Fibroblast of skin of scalp (primary cell): Measurements from ENCODE around the gene KRT35.
"Not testable (repeated sequence)": the region's sequence is repeated elsewhere in the genome, so short reads cannot be mapped to it uniquely, and the experiment has no call there.

Experiments
- DNase-seq: peaks from one replicate; pipeline ENCODE4 v3.0.0-alpha.2; 2013

The KRT35 gene

GRCh38 chr17:41452281-41452680 is 28.7 kb downstream of the KRT35 start:
- no peak for DNase-seq

DNA sequence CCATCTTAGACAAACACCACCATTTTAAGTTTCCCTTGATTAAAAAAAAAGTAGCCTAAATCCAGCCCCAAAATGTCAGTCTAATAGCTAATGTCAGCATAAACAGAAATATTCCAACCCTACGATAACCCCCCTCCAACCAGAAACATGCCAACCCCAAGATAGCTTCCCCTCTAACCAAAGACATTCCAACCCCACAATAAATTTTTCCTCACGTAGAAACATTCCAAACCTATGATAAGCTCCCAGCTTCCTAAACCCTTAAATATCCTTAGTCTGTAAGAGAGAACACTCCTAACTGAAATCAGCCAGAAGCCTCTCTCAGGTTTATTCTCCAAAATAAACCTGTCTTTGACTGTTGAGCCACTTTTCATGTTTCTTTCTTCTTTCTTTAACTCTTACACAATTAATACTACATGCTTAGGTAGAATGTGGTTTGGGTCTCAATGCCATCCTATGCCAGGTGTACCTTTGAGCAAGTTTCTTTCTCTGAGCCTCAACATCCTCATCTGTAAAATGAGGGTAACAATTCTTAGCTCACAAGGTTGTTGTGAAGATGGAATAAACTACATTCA is 29.7 kb downstream of the KRT35 start:
- peak; percentile 60 for DNase-seq

DNA sequence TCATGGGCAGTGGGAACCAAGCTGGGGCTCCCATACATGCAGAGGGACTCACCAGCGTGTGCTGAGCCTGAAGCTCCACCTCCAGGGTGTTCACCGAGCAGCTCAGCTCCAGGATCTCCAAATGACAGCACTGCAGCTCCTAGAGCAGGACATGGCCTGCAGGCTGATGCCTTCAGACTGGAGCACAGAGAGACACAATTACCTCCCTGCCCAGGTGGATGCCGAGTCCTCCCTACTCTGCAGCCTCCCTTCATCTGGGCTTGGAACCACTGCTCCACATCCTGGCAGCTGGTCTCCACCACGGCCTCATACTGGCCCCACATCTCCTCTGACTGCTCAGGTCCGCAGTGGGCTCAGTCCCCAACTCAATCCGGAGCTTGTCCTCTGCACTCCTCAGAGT is 31.9 kb downstream of the KRT35 start:
- DNase-seq, result no peak

GRCh38 chr17:41448506-41448905 is 32.4 kb downstream of the KRT35 start:
- DNase-seq, result no peak

GRCh38 chr17:41446806-41447205 is 34.1 kb downstream of the KRT35 start:
- DNase-seq, result peak; percentile 57

DNA sequence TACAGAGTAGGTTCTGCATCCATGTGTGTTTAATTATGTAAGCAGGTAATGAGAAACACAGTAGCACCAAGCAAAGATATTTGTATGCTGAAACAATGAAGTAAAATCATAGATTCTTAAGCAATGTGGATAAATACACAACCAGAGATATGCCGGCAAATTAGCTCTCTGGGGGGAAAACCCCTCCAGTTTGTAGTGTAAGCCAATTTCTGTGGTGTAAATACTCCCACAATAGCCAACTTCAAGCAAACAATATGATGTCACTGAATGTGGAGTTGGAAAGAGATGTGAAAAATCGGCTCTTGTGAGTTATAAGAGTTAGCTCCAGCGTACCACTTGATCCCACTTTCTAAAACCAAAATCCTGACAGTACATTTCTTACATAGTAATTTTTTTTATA is 36.3 kb downstream of the KRT35 start:
- no peak for DNase-seq

DNA sequence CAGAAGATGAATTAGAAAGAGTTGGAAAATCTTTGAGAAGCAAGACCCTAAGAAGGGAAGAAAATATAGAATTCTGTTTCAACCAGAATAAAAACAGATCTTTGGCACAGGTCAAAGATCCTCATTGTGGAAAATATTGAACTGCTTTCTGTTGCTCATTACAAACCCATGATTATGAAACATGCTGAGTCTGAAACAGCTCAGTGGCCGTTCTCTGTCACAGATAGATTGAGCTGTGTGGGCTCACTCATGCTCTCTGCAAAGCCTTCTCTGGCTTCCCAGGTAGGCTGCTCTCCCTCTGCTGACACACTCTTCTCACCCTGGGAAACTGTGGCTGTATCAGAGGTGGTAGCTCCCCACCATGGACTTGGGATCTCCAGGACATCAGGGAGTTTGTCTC is 36.8 kb downstream of the KRT35 start:
- no peak for DNase-seq

- DNase-seq, result peak; percentile 43
Observed at GRCh38 chr17:41442739-41443138, 38.2 kb downstream of the KRT35 start.

DNA sequence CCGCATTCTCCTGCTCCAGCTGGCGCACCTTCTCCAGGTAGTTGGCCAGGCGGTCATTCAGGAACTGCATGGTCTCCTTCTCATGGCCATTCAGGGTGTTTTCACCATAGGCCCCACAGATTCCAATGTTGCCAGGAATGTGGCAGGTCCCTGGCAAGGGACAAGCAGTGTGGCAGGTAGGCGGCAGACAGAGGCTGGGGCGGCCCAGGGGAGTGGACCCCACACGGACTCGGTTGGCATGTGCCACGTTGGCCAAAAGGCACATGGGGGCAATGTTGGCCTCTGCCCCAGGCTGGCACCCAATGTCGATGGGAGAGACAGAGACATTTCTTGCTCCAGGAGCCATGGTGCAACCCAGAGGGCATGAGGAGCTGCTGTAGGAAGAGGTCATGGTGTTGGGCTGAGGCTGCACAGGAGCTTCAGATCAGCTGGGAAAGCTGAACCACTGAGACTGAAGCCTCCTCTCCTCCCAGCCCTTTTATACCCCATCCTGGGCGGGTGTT is 40.4 kb downstream of the KRT35 start, which contains the start of gene KRT38:
TSS of gene KRT38 (minus strand) at position 453 of the 503 bp plus-strand sequence. CDS start at position 391, 62 bp downstream.
- DNase-seq, result no peak

DNA sequence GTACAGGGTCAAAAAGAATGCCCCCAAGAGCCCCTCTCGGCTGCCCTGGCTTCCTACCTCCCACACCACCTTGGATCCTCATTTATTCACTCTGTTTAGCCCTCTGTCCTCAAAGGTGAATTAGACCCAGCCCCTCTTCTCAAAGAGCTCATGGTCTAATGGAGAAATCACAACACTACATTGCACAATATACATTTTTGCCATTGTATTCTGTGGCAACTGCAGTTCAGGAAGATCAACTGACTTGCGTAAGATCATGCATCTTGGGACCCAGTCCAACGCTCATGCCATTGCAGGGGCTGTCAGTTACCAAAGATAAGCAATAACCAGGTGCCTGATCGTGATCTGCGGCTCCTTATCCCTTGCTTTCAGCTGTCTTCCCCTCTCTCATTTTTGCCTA is 41.6 kb downstream of the KRT35 start:
- no peak for DNase-seq

GRCh38 chr17:41437769-41438168 is 43.2 kb downstream of the KRT35 start:
- no peak for DNase-seq

- no peak for DNase-seq
Observed at GRCh38 chr17:41437254-41437653, 43.7 kb downstream of the KRT35 start.

GRCh38 chr17:41434415-41434814 is 46.5 kb downstream of the KRT35 start:
- no peak for DNase-seq

DNA sequence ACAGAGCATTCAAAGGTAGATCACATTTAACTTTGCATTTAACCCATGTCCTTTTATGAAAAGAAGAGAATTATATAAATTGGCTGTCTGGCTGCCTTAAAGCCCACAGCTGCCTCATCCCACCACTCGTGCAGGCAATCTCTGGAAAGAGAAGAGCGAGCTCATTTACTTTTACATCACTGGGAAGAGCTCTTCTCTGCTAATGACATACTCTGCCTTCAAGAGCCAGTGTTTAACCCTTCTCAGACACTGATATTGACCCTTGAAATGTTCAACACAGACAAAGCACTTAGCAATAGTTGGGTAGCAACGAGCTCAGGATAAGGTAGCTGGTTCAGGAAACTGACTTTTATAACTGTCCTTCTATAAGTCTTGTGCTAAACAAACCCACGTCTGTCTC is 46.9 kb downstream of the KRT35 start:
- no peak for DNase-seq

DNA sequence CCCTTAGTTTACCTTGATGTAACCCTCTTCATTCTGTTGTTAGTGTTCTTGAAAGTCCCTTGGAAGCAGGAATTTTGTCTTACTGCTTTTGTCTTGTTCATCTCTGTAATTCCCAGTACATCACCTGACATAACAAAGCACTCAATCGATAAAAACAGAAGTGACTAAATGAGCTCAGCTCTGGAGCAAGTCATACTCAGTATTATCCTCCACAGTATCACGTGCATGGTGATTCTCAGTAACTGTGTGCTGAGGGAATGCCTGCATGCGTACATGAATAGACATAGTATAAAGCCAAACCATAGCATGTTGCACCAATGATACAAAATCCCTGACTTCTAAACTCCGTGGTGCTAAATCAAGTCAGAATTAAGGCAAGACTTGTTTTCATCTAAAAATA is 47.4 kb downstream of the KRT35 start:
- DNase-seq, result no peak

- DNase-seq, result not testable (repeated sequence)
Observed at GRCh38 chr17:41430376-41430775, 50.6 kb downstream of the KRT35 start.

DNA sequence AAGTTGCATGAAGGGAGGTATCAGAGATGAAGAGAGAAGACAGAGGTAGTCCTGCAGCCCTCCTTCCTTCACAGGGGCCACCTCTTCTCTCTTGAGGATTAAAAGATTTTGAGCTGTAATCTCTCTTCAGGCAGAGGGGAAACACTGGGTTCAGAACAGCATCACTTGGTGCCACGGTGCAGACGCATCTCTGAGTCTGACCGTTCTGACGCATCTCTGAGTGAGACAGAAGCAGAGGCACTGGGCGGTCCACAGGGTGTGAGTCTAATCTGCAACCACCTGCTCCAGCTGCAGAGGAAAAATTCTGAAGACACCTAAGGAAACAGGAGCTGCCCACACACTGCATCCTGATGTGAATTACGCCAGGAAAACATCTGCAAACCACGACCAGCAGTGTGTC is 51.3 kb downstream of the KRT35 start:
- DNase-seq, result no peak

DNA sequence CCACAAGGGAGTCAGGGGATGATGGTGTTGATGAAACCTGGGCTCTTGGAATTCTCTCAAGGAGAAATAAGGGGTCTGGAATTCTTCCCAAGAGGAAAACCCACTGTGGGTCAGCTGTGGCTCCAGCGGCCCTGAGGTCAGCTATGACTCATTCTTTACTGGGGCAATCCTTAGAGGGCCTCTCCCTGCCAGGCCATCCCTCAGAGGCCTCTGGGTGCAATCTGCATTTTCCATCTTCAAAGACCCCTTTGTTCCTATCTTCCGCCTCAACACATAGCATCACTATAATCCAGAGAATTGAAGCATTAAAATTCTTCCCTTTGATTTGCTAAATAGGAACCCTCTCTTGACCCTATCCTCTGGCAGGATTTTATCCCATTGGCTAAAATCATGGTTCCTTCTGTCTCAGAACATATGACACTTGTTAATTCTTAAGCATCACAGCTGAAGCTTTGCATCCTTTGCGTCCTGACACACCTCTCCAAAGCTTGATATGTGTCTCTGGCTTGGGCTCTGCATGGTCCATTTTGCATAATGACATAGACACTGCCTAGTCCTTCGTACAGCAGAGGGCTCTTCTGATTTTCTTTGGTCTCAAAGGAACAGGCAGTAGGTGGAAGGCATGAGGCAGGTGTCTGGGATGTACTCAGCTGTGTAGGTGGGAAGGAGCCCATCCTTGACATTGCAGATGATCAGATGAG is 52.2 kb downstream of the KRT35 start:
- DNase-seq, result peak; percentile 33
